ENCODE measurements around the gene IRF8.

The IRF8 gene

DNA sequence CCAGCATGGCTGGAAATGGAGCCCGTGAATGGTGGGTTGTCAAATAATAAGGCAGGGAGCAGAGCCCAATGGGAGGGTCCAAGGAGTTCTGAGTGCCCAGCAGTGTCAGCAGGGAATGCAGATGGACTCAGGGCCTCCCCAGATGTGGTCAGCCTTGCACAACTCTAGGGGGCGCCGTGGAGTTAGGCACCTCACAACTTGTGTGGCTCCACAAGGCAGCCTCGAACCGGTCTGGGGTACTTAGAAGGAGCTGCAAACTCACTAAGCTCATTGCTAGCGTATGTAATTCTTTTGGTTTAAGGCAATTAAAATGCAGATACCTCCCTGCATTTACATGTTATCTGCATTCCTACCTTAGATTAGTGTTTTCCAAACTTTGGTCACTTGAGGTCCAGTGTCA is 18.1 kb downstream of the IRF8 start:
- Histone ChIP-seq H3K9ac (no peak overlapping the region), H3K4me1 (peaks cover 68% of the 10 kb centered on the region), H3K36me3 (peaks cover 51% of the 10 kb centered on the region), H3K27ac (peak overlapping the region; percentile 90; the same call in 1 of the 2 replicates), H4K20me1 (no peaks in the 10 kb centered on the region), H3K4me2 (peak overlapping the region; percentile 87), H3K27me3 (no peaks in the 10 kb centered on the region), H3K9me3 (peaks cover 7% of the 10 kb centered on the region), H3K4me3 (no peak overlapping the region)
- TF ChIP-seq Cebpa-rat (IDR thresholded peaks at IDR 0.05) = no peak

GRCh38 chr16:85917959-85918358 is 19.0 kb downstream of the IRF8 start:
- Histone ChIP-seq H3K27me3 (no peaks in the 10 kb centered on the region), H3K9ac (no peak overlapping the region), H3K36me3 (peaks cover 54% of the 10 kb centered on the region), H4K20me1 (no peaks in the 10 kb centered on the region), H3K4me2 (0 out of 2 replicates have a peak overlapping the region, but pooled peaks have one; percentile 6), H3K27ac (no peak overlapping the region), H3K9me3 (peaks cover 7% of the 10 kb centered on the region), H3K4me3 (no peak overlapping the region), H3K4me1 (peaks cover 58% of the 10 kb centered on the region)
- no peak for TF ChIP-seq Cebpa-rat (IDR thresholded peaks at IDR 0.05)

DNA sequence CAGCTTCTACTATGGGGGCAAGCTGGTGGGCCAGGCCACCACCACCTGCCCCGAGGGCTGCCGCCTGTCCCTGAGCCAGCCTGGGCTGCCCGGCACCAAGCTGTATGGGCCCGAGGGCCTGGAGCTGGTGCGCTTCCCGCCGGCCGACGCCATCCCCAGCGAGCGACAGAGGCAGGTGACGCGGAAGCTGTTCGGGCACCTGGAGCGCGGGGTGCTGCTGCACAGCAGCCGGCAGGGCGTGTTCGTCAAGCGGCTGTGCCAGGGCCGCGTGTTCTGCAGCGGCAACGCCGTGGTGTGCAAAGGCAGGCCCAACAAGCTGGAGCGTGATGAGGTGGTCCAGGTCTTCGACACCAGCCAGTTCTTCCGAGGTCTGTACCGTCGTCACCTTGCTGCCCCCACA is 19.5 kb downstream of the IRF8 start:
- Histone ChIP-seq H3K27ac (no peak overlapping the region), H3K4me3 (no peak overlapping the region), H4K20me1 (no peaks in the 10 kb centered on the region), H3K36me3 (peaks cover 54% of the 10 kb centered on the region), H3K9ac (no peak overlapping the region), H3K4me1 (peaks cover 53% of the 10 kb centered on the region), H3K4me2 (no peak overlapping the region), H3K27me3 (no peaks in the 10 kb centered on the region), H3K9me3 (peaks cover 7% of the 10 kb centered on the region)
- TF ChIP-seq Cebpa-rat (IDR thresholded peaks at IDR 0.05) = no peak

DNA sequence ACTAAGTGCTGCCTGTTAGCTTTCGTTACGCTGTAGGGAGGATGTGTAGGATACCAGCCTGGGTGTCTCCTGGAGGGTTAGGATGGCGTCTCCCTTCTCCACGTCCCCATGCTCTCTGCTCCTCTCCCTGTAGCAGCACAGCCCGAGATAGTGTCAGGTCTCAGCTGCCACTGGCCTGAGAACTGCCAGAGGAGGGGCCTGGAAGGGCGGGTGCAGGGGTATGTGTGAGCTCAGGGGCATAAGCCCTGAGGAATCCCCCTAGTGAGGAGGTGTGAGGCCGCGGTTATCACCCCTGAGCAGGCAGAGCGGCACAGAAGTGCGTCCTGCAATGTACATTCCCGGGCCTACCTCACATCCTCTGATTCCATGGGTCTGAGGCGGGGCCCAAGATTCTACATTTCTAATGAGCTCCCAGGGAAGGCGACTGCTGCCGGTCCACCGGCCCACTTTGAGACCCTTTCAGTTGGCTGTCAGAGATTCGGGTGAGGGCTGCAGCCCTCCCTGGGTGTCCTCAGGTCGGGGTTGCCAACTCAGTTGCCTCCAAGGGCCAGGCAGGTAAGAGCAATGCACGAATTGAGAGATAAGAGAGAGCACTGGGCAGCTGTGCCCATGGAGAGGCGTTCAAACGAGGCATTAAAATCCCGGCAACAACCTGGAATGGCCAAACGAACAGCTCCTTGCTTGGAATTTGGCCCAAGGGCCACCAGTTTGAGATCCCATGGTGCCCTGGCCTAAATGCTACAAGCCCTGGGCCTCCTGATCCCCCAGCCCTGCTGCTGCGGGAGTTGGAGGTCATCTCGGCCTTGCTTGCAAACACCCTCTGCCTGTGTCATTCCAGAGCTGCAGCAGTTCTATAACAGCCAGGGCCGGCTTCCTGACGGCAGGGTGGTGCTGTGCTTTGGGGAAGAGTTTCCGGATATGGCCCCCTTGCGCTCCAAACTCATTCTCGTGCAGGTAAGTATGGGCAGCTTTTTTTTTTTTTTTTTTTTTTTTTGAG is 20.6 kb downstream of the IRF8 start:
- no peak overlapping the region for H3K4me2 ChIP-seq
- peaks cover 7% of the 10 kb centered on the region for H3K9me3 ChIP-seq
- no peak for TF ChIP-seq Cebpa-rat (IDR thresholded peaks at IDR 0.05)
- H3K9ac ChIP-seq = no peak overlapping the region
- H3K4me1 ChIP-seq = peaks cover 42% of the 10 kb centered on the region
- no peak overlapping the region for H3K27ac ChIP-seq
- no peaks in the 10 kb centered on the region for H4K20me1 ChIP-seq
- peaks cover 54% of the 10 kb centered on the region for H3K36me3 ChIP-seq
- H3K4me3 ChIP-seq = no peak overlapping the region
- H3K27me3 ChIP-seq = no peaks in the 10 kb centered on the region

GRCh38 chr16:85921026-85921425 is 22.1 kb downstream of the IRF8 start:
- H3K36me3 ChIP-seq = peaks cover 54% of the 10 kb centered on the region
- H3K4me2 ChIP-seq = no peak overlapping the region
- no peak overlapping the region for H3K27ac ChIP-seq

GRCh38 chr16:85923153-85924021 is 24.4 kb downstream of the IRF8 start:
- no peak for TF ChIP-seq Cebpa-rat (IDR thresholded peaks at IDR 0.05)
- H3K9me3 ChIP-seq = peaks cover 7% of the 10 kb centered on the region
- no peak overlapping the region for H3K4me3 ChIP-seq
- H3K9ac ChIP-seq = no peak overlapping the region
- H3K27ac ChIP-seq = no peak overlapping the region
- H3K27me3 ChIP-seq = no peaks in the 10 kb centered on the region
- H3K4me2 ChIP-seq = no peak overlapping the region
- peaks cover 38% of the 10 kb centered on the region for H3K36me3 ChIP-seq
- H3K4me1 ChIP-seq = peaks cover 25% of the 10 kb centered on the region
- no peaks in the 10 kb centered on the region for H4K20me1 ChIP-seq

More at GRCh38 chr16:85921026-85921425, 22.1 kb downstream of the IRF8 start:
- TF ChIP-seq Cebpa-rat (IDR thresholded peaks at IDR 0.05) = no peak
- Histone ChIP-seq H3K4me3 (no peak overlapping the region), H3K9ac (no peak overlapping the region), H3K4me1 (peaks cover 28% of the 10 kb centered on the region), H3K9me3 (peaks cover 7% of the 10 kb centered on the region), H4K20me1 (no peaks in the 10 kb centered on the region), H3K27me3 (no peaks in the 10 kb centered on the region)

DNA sequence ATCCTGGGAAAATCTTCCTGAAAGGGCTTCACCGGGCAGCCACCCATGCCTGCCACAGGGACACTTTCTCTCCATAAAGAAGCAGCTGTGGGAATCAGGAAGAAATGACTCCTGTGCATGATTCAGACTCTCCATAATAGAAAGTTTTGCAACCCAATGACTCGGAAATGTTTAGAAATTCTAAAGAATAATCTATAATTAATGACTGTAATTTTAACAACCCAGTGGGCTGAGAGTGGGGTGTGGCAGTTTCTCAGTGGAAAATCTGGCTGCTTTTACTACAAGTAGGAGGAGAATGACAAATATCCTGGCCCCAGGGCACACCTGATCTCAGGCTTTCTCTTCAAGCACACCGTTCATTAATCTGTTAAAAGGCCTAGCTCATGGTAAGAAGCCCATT is 25.7 kb downstream of the IRF8 start:
- no peak for TF ChIP-seq Cebpa-rat (IDR thresholded peaks at IDR 0.05)
- H3K27ac ChIP-seq = no peak overlapping the region
- no peak overlapping the region for H3K4me3 ChIP-seq
- no peaks in the 10 kb centered on the region for H4K20me1 ChIP-seq
- peaks cover 7% of the 10 kb centered on the region; the same call in 1 of the 2 replicates for H3K9me3 ChIP-seq
- no peaks in the 10 kb centered on the region for H3K27me3 ChIP-seq
- H3K36me3 ChIP-seq = peaks cover 25% of the 10 kb centered on the region
- no peak overlapping the region for H3K9ac ChIP-seq
- H3K4me1 ChIP-seq = peaks cover 34% of the 10 kb centered on the region
- no peak overlapping the region for H3K4me2 ChIP-seq

DNA sequence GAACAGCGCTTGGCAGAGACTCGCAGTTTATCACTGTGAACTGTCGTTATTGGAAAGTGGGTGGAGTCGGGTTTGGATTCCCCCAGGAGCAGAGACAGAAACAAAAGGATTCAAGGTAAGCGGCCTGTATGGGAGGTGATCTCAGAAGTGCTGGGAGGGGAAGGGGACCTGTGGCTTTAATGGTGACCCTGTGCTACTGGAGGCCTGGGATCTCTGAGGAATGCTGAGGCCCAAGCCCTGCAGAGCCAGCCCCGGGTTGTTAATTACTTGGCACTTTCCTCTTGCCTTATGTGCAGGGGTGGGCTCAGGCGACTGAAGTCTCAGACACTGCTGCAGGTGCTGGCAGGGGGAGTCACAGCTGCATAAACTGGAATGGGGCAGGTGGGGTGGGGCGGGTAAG is 27.4 kb downstream of the IRF8 start:
- Histone ChIP-seq H3K4me2 (peak overlapping the region; percentile 10; the same call in 1 of the 2 replicates), H3K36me3 (peaks cover 8% of the 10 kb centered on the region), H3K9me3 (no peaks in the 10 kb centered on the region), H4K20me1 (no peaks in the 10 kb centered on the region), H3K4me3 (no peak overlapping the region), H3K9ac (no peak overlapping the region), H3K4me1 (peaks cover 51% of the 10 kb centered on the region), H3K27ac (no peak overlapping the region), H3K27me3 (no peaks in the 10 kb centered on the region)
- TF ChIP-seq Cebpa-rat (IDR thresholded peaks at IDR 0.05) = no peak

DNA sequence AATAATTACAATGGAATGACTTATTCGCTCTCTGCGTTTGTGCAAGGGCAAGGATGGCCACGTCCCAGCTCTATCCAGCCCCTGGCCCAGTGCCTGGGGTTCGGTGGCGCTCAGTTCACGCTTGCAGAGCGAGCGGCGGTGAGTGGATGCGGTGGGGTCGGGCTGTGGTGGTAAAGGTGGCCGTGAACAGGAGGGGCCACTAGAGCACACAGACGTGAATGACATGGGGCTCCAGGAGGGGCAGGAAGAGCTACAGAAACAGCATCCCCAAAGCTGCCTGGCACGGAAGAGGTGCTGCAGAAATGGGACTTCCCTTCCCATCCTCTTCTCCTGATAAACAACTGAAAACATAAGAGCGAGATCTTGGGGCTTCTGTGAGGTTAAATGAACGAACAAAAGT is 28.4 kb downstream of the IRF8 start:
- Histone ChIP-seq H3K27ac (peak overlapping the region; percentile 75), H4K20me1 (no peaks in the 10 kb centered on the region), H3K4me3 (no peak overlapping the region), H3K9ac (peak overlapping the region; percentile 36; the same call in 1 of the 2 replicates), H3K4me2 (peak overlapping the region; percentile 72), H3K4me1 (peaks cover 61% of the 10 kb centered on the region), H3K27me3 (no peaks in the 10 kb centered on the region), H3K36me3 (no peaks in the 10 kb centered on the region), H3K9me3 (no peaks in the 10 kb centered on the region)
- TF ChIP-seq Cebpa-rat (IDR thresholded peaks at IDR 0.05) = no peak

Data from BLaER1 (cell line).